ENCODE results near the gene CEP44.
"Not testable (repeated sequence)": the region's sequence is repeated elsewhere in the genome, so short reads cannot be mapped to it uniquely, and the experiment has no call there.

The CEP44 gene

GRCh38 chr4:174369985-174370384, 86.3 kb downstream of the CEP44 start:
- DNase-seq (ENCODE audit: insufficient read length, low spot score) (no peak), FAIRE-seq (no peak)
- no peak for TF ChIP-seq POLR2A (IDR thresholded peaks at IDR 0.05; ENCODE audit: low read depth, low read length)

- no peak for TF ChIP-seq POLR2A (IDR thresholded peaks at IDR 0.05; ENCODE audit: low read depth, low read length)
- FAIRE-seq (no peak), DNase-seq (ENCODE audit: insufficient read length, low spot score) (no peak)
These were observed 90.1 kb downstream of the CEP44 start for GRCh38 chr4:174373821-174374220.

GRCh38 chr4:174375422-174375821, 91.7 kb downstream of the CEP44 start:
- no peak for TF ChIP-seq POLR2A (IDR thresholded peaks at IDR 0.05; ENCODE audit: low read depth, low read length)
- no peak for DNase-seq (ENCODE audit: insufficient read length, low spot score)
- FAIRE-seq, result no peak

- DNase-seq (ENCODE audit: insufficient read length, low spot score) (no peak), FAIRE-seq (no peak)
- no peak for TF ChIP-seq POLR2A (IDR thresholded peaks at IDR 0.05; ENCODE audit: low read depth, low read length)
These were observed 93.9 kb downstream of the CEP44 start for GRCh38 chr4:174377613-174378012.

- DNase-seq (ENCODE audit: insufficient read length, low spot score) (no peak), FAIRE-seq (no peak)
- TF ChIP-seq POLR2A (IDR thresholded peaks at IDR 0.05; ENCODE audit: low read depth, low read length), result no peak
These were observed 95.2 kb downstream of the CEP44 start for GRCh38 chr4:174378951-174379350.

- not testable (repeated sequence) for DNase-seq (ENCODE audit: insufficient read length, low spot score); FAIRE-seq
These were observed 96.5 kb downstream of the CEP44 start for GRCh38 chr4:174380206-174380605.

- no peak for DNase-seq (ENCODE audit: insufficient read length, low spot score)
- no peak for TF ChIP-seq POLR2A (IDR thresholded peaks at IDR 0.05; ENCODE audit: low read depth, low read length)
- FAIRE-seq, result no peak
These were observed 97.2 kb downstream of the CEP44 start for GRCh38 chr4:174380699-174381439.

- DNase-seq (ENCODE audit: insufficient read length, low spot score) (no peak), FAIRE-seq (no peak)
- TF ChIP-seq POLR2A (IDR thresholded peaks at IDR 0.05; ENCODE audit: low read depth, low read length), result no peak
These were observed 97.7 kb downstream of the CEP44 start for GRCh38 chr4:174381440-174381800.

Measured in H54 (cell line).